ENCODE data around the gene ARF1.

DNA sequence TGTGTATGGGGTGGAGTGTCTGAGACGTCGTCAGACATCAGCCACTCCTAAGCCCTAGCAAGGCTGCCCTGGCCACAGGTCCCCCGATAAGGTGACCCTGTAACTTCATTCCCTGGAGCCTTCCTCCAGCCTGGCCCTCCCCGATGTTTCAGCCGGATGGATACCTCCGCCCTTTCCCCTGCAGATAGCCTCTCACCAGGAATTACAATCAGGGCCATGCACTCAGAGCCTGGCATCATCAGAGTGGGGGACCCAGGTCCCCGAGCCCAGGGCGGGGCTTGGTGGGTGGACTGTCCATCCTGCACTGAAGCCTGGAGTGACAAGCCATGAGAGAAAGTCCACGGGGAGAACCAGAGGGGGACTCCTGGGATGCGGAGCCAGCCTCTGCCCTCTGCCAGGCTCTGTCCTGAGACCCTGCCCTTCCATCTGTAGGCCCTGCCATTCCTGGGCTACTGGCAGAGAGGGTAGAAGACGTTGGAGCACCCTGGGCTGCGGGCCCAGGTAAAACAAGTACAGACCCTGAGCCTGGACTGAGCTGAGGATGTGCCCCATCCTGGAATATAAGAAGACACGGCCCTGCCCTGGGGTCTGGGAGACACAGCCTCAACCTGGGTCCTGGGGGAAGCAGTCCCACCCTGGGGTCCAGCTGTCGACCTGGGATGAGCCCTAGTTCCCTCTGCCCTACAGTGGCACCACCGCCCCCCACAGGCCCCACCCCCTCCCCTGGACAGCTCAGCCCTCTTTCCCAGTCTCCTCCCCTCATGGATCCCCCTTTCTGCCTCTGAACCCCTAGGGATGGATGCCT is 16.8 kb upstream of the ARF1 start:
- TF ChIP-seq, protein P1, sequence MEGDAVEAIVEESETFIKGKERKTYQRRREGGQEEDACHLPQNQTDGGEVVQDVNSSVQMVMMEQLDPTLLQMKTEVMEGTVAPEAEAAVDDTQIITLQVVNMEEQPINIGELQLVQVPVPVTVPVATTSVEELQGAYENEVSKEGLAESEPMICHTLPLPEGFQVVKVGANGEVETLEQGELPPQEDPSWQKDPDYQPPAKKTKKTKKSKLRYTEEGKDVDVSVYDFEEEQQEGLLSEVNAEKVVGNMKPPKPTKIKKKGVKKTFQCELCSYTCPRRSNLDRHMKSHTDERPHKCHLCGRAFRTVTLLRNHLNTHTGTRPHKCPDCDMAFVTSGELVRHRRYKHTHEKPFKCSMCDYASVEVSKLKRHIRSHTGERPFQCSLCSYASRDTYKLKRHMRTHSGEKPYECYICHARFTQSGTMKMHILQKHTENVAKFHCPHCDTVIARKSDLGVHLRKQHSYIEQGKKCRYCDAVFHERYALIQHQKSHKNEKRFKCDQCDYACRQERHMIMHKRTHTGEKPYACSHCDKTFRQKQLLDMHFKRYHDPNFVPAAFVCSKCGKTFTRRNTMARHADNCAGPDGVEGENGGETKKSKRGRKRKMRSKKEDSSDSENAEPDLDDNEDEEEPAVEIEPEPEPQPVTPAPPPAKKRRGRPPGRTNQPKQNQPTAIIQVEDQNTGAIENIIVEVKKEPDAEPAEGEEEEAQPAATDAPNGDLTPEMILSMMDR (IDR thresholded peaks at IDR 0.05), result no peak
- TF ChIP-seq POLR2AphosphoS5 (IDR thresholded peaks at IDR 0.05) (no peak), EP300 (IDR thresholded peaks at IDR 0.05) (no peak), POLR2A (IDR thresholded peaks at IDR 0.05) (no peak)

Measured in suprapubic skin (tissue), 4 donors.